ENCODE results near the gene ZBTB9.

- TF ChIP-seq, protein P1, sequence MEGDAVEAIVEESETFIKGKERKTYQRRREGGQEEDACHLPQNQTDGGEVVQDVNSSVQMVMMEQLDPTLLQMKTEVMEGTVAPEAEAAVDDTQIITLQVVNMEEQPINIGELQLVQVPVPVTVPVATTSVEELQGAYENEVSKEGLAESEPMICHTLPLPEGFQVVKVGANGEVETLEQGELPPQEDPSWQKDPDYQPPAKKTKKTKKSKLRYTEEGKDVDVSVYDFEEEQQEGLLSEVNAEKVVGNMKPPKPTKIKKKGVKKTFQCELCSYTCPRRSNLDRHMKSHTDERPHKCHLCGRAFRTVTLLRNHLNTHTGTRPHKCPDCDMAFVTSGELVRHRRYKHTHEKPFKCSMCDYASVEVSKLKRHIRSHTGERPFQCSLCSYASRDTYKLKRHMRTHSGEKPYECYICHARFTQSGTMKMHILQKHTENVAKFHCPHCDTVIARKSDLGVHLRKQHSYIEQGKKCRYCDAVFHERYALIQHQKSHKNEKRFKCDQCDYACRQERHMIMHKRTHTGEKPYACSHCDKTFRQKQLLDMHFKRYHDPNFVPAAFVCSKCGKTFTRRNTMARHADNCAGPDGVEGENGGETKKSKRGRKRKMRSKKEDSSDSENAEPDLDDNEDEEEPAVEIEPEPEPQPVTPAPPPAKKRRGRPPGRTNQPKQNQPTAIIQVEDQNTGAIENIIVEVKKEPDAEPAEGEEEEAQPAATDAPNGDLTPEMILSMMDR (IDR thresholded peaks at IDR 0.05) = no peak
- no peak for TF ChIP-seq EZH2 (IDR thresholded peaks at IDR 0.05; ENCODE audit: borderline replicate concordance, insufficient read depth, low read depth, low read length, poor library complexity, severe bottlenecking)
Measured at GRCh38 chr6:33421344-33421643, 33.1 kb upstream of the ZBTB9 start.

All from B cell (primary cell).